Heart right ventricle (tissue), 16 donors: ENCODE results near the gene REPIN1. TPM values are rescaled to one million over a fixed set of nuclear protein-coding genes. Genes with fewer than 3 reads are reported as not detected.

Experiments
- ATAC-seq, 8 donors: fragments of 200-7000 bp; cut with Tn5 transposase; one replicate each; pipeline ENCODE4 v1.9.1; 2020; ENCODE audit warnings: mild to moderate bottlenecking in 8 of 8, moderate library complexity in 8 of 8, moderate number of reproducible peaks in 1 of 8
- DNase-seq, 2 donors: peaks; one replicate each; pipeline ENCODE4 v3.0.0-alpha.2; 2020
- H3K27ac ChIP-seq, 10 donors: fragments of 200-600 bp; sonication (generic) in 2 of 10; one replicate each; pipeline versions ENCODE4 v1.5.0 to v1.8.0; 2020 to 2022; ENCODE audit warnings: mild to moderate bottlenecking in 3 of 10
- H3K27me3 ChIP-seq, 7 donors: fragments of 200-600 bp; one replicate each; pipeline ENCODE4 v1.8.0; 2021 to 2022; ENCODE audit warnings: mild to moderate bottlenecking in 2 of 7
- H3K36me3 ChIP-seq, 9 donors: fragments of 200-600 bp; sonication (generic) in 1 of 9; one replicate each; pipeline versions ENCODE4 v1.5.0 to v1.8.0; 2020 to 2022; ENCODE audit warnings: mild to moderate bottlenecking in 2 of 9
- H3K4me1 ChIP-seq, 9 donors: fragments of 200-600 bp; sonication (generic) in 1 of 9; one replicate each; pipeline versions ENCODE4 v1.5.0 to v1.8.0; 2020 to 2022; ENCODE audit warnings: mild to moderate bottlenecking in 4 of 9
- H3K4me3 ChIP-seq, 10 donors: fragments of 200-600 bp; sonication (generic) in 2 of 10; one replicate each; pipeline versions ENCODE4 v1.5.0 to v1.8.0; 2020 to 2022; ENCODE audit warnings: mild to moderate bottlenecking in 7 of 10, moderate library complexity in 2 of 10
- H3K9me3 ChIP-seq, 11 donors: fragments of 200-600 bp in 10 of 11; sonication (generic) in 2 of 11; one replicate each; pipeline versions ENCODE4 v1.5.0 to v1.8.0; 2013 to 2022; ENCODE audit warnings: mild to moderate bottlenecking in 2 of 11, control low read depth in 1 of 11, moderate library complexity in 1 of 11
- WGBS, 2 donors: extraction: QIAGEN DNeasy Blood & Tissue Kit; methylation state at CpG; one replicate each; pipeline ENCODE4 v1.1.7; 2013; ENCODE audit warnings: inconsistent platforms in 1 of 2; 5-methylcytosine and 5-hydroxymethylcytosine counted together
- intact Hi-C, 10 donors: fragments of 100-400 bp; cut with DNase I; formaldehyde crosslinking; loops; one replicate each; pipeline versions ENCODE4 v1.11.1 to v1.14.2; 2022
- polyA plus RNA-seq, 2 donors: library from polyadenylated mRNA; stranded (reverse); fragments of 200-250 nt; gene quantifications; one replicate each; pipeline ENCODE4 v1.2.3, GENCODE V29; 2013
- total RNA-seq, 10 donors: library from RNA; stranded (reverse); fragmentation: NEBNext Ultra II Directional in 3 of 10; extraction: Animal tissue kit (Norgen Biotek cat#: 25700) in 3 of 10; gene quantifications; one replicate each; pipeline versions ENCODE4 v1.2.1 to v1.2.4, GENCODE V29; 2021 to 2023
- TF ChIP-seq, protein P1 (sequence below), 9 donors: fragments of 200-600 bp; sonication (generic) in 2 of 9; IDR thresholded peaks; one replicate each; pipeline versions ENCODE4 v1.5.0 to v1.8.0; 2021 to 2022; ENCODE audit warnings: antibody characterized with exemption in 9 of 9, mild to moderate bottlenecking in 5 of 9, moderate library complexity in 1 of 9
- donor health status: Arrhythmogenic right ventricular cardiomyopathy.
- donor health status: ischemic (EF 13 %, LVEDD 7.1; RV severe dilation, severe dysfunction).
- donor health status: healthy with polysubstance abuse.
- donor health status: DM: no; HTN: yes; CAD: no.
- donor health status: DM: no; HTN: no; CAD: no.
- donor health status: ischemic (EF 25% LVEDD 6.9; RV normal size, moderate dysfunction).
- donor health status: ischemic (EF 25% LVEDD 5.7; RV mildly dilated, moderate dysfunction).
- donor health status: healthy.
- donor health status: DM: yes; HTN: yes; CAD: no.
- donor health status: Ischemic cardiomyopathy.
- donor health status: ischemic (EF 35%, LVEDD 5.7; RV mildly dilated, moderate dysfunction).
- donor health status: nonischemic (EF 11% LVEDD 7.7; RV severe dilation, severe dysfunction).
- donor health status: DM: yes; HTN: yes; CAD: no.
- donor health status: PGD.
- donor health status: ischemic (EF 29% LVEDD 5.4; RV normal size, mild dysfunction).
- donor health status: nonischemic (EF 23%, LVEDD 6.1; RV moderate dilation, normal function).

REPIN1 gene
- total and polyA plus RNA-seq, 12 donors, result 51.0 to 132 (median 109) TPM

DNA sequence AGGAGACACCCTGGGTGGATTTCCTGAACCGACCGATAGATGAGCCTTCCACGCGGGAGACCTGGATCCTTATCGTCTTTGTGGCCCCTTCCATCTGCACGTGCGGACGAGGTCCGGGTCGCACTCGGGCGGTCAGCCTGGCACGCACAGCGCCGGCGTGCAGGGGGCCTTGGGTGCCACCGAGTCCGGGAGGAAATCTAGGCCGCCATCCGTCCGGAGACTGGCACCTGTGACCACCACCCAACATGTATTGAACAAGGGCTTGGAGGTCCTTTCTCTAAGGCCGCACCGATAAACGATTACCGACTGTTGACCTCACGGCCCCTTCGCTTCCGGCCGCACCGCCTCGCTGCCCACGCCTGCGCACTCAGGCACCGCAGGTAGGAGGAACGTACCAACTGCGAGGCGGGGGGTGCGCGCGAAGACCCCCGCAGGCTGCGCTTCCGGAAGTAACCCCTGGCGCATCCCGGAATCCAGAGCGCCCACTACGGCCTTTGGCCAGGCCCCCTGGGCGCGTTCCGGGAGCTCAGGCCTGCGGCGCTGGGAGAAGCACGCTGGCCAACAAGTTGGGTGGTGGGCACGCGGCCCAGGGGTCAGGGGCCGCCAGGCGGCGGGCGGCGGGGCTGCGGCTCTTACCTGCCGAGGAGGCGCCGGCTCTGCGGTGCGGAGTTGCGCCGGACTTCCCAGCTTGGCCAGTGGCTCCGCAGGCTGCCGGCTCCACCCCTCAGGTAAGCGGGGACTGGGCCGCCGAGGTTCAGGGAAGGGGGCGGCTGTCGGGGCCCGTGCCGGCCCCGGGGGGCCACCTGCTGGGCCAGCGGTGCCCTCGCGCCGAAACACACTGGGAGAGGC, 45.6 kb upstream of the REPIN1 start, which contains the start of the genes ACTR3C and LRRC61:
Gene ACTR3C, minus strand, starts transcription at position 713 of the 849 bp plus-strand sequence. CDS start 28,249 bp downstream, outside the sequence.
Gene LRRC61, plus strand, starts transcription at position 523 of the 849 bp plus-strand sequence. CDS start 13,507 bp downstream, outside the sequence.
- Histone ChIP-seq H3K9me3 (no peaks in the 10 kb centered on the region), H3K4me3 (peak within 1 kb of the TSS; percentile 20 to 87 (median 68)), H3K27ac (peak within 1 kb of the TSS in 8 of 10 donors; percentile 25 to 93 (median 64)), H3K4me1 (peaks cover 0 to 32% (median 15%) of the 10 kb centered on the region in 9 donors), H3K27me3 (peaks cover 0 to 19% (median 9%) of the 10 kb centered on the region in 7 donors), H3K36me3 (peaks cover 0 to 11% (median 0%) of the 10 kb centered on the region in 9 donors)
- intact Hi-C loops, result no loop called here
- TF ChIP-seq, protein P1, sequence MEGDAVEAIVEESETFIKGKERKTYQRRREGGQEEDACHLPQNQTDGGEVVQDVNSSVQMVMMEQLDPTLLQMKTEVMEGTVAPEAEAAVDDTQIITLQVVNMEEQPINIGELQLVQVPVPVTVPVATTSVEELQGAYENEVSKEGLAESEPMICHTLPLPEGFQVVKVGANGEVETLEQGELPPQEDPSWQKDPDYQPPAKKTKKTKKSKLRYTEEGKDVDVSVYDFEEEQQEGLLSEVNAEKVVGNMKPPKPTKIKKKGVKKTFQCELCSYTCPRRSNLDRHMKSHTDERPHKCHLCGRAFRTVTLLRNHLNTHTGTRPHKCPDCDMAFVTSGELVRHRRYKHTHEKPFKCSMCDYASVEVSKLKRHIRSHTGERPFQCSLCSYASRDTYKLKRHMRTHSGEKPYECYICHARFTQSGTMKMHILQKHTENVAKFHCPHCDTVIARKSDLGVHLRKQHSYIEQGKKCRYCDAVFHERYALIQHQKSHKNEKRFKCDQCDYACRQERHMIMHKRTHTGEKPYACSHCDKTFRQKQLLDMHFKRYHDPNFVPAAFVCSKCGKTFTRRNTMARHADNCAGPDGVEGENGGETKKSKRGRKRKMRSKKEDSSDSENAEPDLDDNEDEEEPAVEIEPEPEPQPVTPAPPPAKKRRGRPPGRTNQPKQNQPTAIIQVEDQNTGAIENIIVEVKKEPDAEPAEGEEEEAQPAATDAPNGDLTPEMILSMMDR (IDR thresholded peaks at IDR 0.05), result peak in 2 of 9 donors; percentile 6 to 16
- DNase-seq (peak in 1 of 2 donors; percentile 59), ATAC-seq (peak; percentile 78 to 86 (median 83))
- 9% methylated on average over 82 of the region's 82 CpGs for WGBS, 2 donors

DNA sequence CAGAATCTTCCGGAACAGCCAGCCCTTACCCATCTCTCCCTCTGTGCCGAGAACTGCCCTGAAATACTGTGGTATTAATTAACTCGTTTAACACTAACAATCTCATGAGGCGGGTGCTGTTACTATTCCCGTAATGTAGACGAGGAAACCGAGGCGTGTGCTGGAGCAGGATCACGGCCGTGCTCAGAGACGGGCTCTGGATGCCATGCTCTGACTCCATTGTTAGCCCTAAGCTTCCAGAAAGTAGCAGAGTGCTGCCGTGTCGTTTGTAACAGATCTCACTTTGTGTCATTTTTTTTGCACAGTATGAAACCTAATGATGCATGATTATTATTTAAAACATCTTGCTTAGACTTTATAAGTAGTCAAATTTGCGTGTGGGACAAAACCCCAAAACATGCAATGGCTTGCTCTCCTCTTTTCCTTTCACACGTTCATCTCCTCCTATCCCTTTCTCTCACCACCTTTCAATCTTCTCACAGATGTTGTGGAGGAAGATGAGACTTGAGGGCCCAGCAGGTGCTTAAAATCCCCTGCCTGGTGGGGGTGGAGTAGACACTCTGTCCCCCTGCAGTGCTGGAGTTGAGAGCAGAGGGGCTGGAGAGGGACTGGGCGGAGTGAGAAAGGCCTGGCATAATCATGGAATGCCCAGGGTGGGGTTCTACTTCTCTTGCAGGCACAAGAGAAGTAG, 44.8 kb upstream of the REPIN1 start:
- DNase-seq (no peak), ATAC-seq (peak in 6 of 8 donors; percentile 4 to 47 (median 25))
- intact Hi-C loops, result no loop called here
- H3K27ac ChIP-seq, result peak overlapping the region in 7 of 10 donors; percentile 41 to 93 (median 69)
- no peaks in the 10 kb centered on the region for H3K9me3 ChIP-seq
- TF ChIP-seq, protein P1 (IDR thresholded peaks at IDR 0.05), result no peak
- peak overlapping the region; percentile 20 to 87 (median 68) for H3K4me3 ChIP-seq
- 28 to 31% methylated on average over 16 of the region's 16 CpGs for WGBS, 2 donors
- peaks cover 0 to 32% (median 15%) of the 10 kb centered on the region in 9 donors for H3K4me1 ChIP-seq
- peaks cover 0 to 17% (median 0%) of the 10 kb centered on the region in 9 donors for H3K36me3 ChIP-seq
- peaks cover 0 to 19% (median 9%) of the 10 kb centered on the region in 7 donors for H3K27me3 ChIP-seq

DNA sequence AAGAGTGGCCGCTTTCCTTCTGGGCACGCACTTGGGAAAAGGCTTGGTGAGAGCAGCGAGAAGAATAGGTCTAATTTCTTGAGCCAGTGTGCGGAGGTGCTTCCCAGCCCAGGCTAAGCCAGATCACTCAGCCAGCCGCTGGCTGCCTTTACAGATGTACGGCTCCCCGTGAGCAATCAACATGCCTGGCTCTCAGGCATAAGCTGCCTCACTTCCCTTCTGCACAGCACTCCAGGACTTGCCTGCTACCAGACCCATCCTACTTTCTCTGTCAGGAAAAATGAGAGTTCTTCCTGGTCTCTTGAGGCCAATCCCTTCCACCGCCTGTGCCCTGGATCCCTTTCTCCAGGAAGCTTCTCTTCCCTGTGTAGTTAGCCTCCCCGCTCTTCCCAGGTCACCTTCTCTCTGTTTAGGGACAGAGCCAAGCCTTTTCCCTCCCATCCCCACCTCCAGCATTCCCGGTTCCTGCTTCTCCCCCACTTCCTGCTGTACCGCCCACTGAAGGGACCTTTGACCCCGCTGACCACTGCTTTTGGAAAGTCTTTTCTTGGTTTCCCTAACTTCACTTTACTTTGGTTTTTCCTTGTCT, 44.2 kb upstream of the REPIN1 start:
- no peaks in the 10 kb centered on the region for H3K9me3 ChIP-seq
- H3K27me3 ChIP-seq, result peaks cover 0 to 19% (median 9%) of the 10 kb centered on the region in 7 donors
- peak overlapping the region in 1 of 10 donors; percentile 87 for H3K4me3 ChIP-seq
- H3K27ac ChIP-seq, result peak overlapping the region in 1 of 10 donors; percentile 93
- ATAC-seq, result no peak
- 67% methylated on average over 12 of the region's 12 CpGs for WGBS, 2 donors
- peaks cover 0 to 24% (median 0%) of the 10 kb centered on the region in 9 donors for H3K36me3 ChIP-seq
- intact Hi-C loops, result no loop called here
- TF ChIP-seq, protein P1 (IDR thresholded peaks at IDR 0.05), result no peak
- peaks cover 0 to 32% (median 15%) of the 10 kb centered on the region in 9 donors for H3K4me1 ChIP-seq
- DNase-seq, result no peak
